CD4-positive, CD25-positive, alpha-beta regulatory T cell (primary cell): ENCODE measurements around the gene DOCK3. TPM values are rescaled to one million over a fixed set of nuclear protein-coding genes. Genes with fewer than 3 reads are reported as not detected.

Experiments
- ATAC-seq, 2 donors: fragments of 150-1000 bp; cut with Tn5 transposase; one replicate each; pipeline ENCODE4 v1.10.0; 2021; ENCODE audit warnings: low read depth in 2 of 2, moderate number of reproducible peaks in 2 of 2, moderate library complexity in 1 of 2
- DNase-seq, 3 donors: peaks; one replicate each; pipeline versions ENCODE4 v3.0.0 to v3.0.0-alpha.2; 2012 to 2022; ENCODE audit warnings: mixed read lengths in 1 of 3
- H3K27ac ChIP-seq: one replicate; pipeline ENCODE4 v1.7.0; 2013; ENCODE audit warnings: mild to moderate bottlenecking, low read length; ENCODE audit not compliant: insufficient read depth, poor library complexity, severe bottlenecking
- H3K27me3 ChIP-seq: one replicate; pipeline ENCODE4 v1.7.0; 2013; ENCODE audit warnings: low read length; ENCODE audit not compliant: control insufficient read depth, insufficient read depth
- H3K36me3 ChIP-seq: one replicate; pipeline ENCODE4 v1.7.0; 2013; ENCODE audit warnings: mild to moderate bottlenecking, low read length, moderate library complexity; ENCODE audit not compliant: control insufficient read depth, insufficient read depth
- H3K4me1 ChIP-seq: 2 replicates; pipeline ENCODE4 v1.7.0; 2013; ENCODE audit warnings: mild to moderate bottlenecking, low read length; ENCODE audit not compliant: insufficient read depth, control insufficient read depth, poor library complexity, severe bottlenecking
- H3K4me3 ChIP-seq: one replicate; pipeline ENCODE4 v1.7.0; 2013; ENCODE audit warnings: low read depth, mild to moderate bottlenecking, low read length, moderate library complexity
- H3K9me3 ChIP-seq, 2 experiments: 1 replicate in 1 of 2; 2 replicates in 1 of 2; pipeline ENCODE4 v1.7.0; 2013; ENCODE audit warnings: low read length in 2 of 2, mild to moderate bottlenecking in 1 of 2, moderate library complexity in 1 of 2; ENCODE audit not compliant: control insufficient read depth in 2 of 2
- H3K27ac Mint-ChIP-seq, 3 donors: one replicate each; pipeline ENCODE4 v1.8.0; 2020 to 2022; ENCODE audit warnings: mild to moderate bottlenecking in 3 of 3, mixed read lengths in 3 of 3, moderate library complexity in 2 of 3
- H3K27me3 Mint-ChIP-seq: one replicate; pipeline ENCODE4 v1.8.0; 2022; ENCODE audit warnings: mild to moderate bottlenecking, mixed read lengths
- H3K36me3 Mint-ChIP-seq: one replicate; pipeline ENCODE4 v1.8.0; 2020; ENCODE audit warnings: mixed read lengths
- H3K4me1 Mint-ChIP-seq, 4 donors: one replicate each; pipeline ENCODE4 v1.8.0; 2020 to 2022; ENCODE audit warnings: mixed read lengths in 4 of 4, mild to moderate bottlenecking in 1 of 4
- H3K4me3 Mint-ChIP-seq, 4 donors: one replicate each; pipeline ENCODE4 v1.8.0; 2020 to 2022; ENCODE audit warnings: mild to moderate bottlenecking in 4 of 4, mixed read lengths in 4 of 4, moderate library complexity in 3 of 4
- H3K9me3 Mint-ChIP-seq, 7 donors: one replicate each; pipeline ENCODE4 v1.8.0; 2020 to 2022; ENCODE audit warnings: mixed read lengths in 7 of 7, mild to moderate bottlenecking in 3 of 7, moderate library complexity in 2 of 7
- polyA plus RNA-seq, 4 donors: library from polyadenylated mRNA; unstranded; fragments of 300-500 nt; fragmentation: Illumina TruSeq; gene quantifications; one replicate each; pipeline ENCODE4 v1.2.3, GENCODE V29; 2021
- total RNA-seq: library from RNA; stranded (reverse); gene quantifications from one replicate; pipeline ENCODE4 v1.2.3, GENCODE V29; 2022

DOCK3 gene
- total and polyA plus RNA-seq, 5 donors from 2014 or later, result 0.03 to 0.35 (median 0.08) TPM

- H3K27me3 Mint-ChIP-seq, result peaks cover 5% of the 10 kb centered on the region
- Histone ChIP-seq H3K9me3 (no peaks in the 10 kb centered on the region), H3K4me3 (no peak overlapping the region), H3K27me3 (no peaks in the 10 kb centered on the region), H3K36me3 (no peaks in the 10 kb centered on the region), H3K4me1 (no peaks in the 10 kb centered on the region), H3K27ac (no peak overlapping the region)
- H3K27ac Mint-ChIP-seq, result no peak overlapping the region
- no peak overlapping the region for H3K4me3 Mint-ChIP-seq
- H3K9me3 Mint-ChIP-seq, result peaks cover 0 to 2% (median 0%) of the 10 kb centered on the region in 7 donors
- ATAC-seq (no peak), DNase-seq (no peak)
- no peaks in the 10 kb centered on the region for H3K4me1 Mint-ChIP-seq
- no peaks in the 10 kb centered on the region for H3K36me3 Mint-ChIP-seq
Measured at GRCh38 chr3:51353691-51354090, 679.0 kb downstream of the DOCK3 start.

GRCh38 chr3:51354172-51354571 lies 679.4 kb downstream of the DOCK3 start:
- peaks cover 0 to 2% (median 0%) of the 10 kb centered on the region in 7 donors for H3K9me3 Mint-ChIP-seq
- Histone ChIP-seq H3K4me1 (no peaks in the 10 kb centered on the region), H3K27me3 (no peaks in the 10 kb centered on the region), H3K4me3 (no peak overlapping the region), H3K9me3 (no peaks in the 10 kb centered on the region), H3K36me3 (no peaks in the 10 kb centered on the region), H3K27ac (no peak overlapping the region)
- no peak overlapping the region for H3K4me3 Mint-ChIP-seq
- DNase-seq (no peak), ATAC-seq (no peak)
- peaks cover 6% of the 10 kb centered on the region for H3K27me3 Mint-ChIP-seq
- no peaks in the 10 kb centered on the region for H3K4me1 Mint-ChIP-seq
- H3K36me3 Mint-ChIP-seq, result no peaks in the 10 kb centered on the region
- H3K27ac Mint-ChIP-seq, result peak overlapping the region in 1 of 3 donors; percentile 13

DNA sequence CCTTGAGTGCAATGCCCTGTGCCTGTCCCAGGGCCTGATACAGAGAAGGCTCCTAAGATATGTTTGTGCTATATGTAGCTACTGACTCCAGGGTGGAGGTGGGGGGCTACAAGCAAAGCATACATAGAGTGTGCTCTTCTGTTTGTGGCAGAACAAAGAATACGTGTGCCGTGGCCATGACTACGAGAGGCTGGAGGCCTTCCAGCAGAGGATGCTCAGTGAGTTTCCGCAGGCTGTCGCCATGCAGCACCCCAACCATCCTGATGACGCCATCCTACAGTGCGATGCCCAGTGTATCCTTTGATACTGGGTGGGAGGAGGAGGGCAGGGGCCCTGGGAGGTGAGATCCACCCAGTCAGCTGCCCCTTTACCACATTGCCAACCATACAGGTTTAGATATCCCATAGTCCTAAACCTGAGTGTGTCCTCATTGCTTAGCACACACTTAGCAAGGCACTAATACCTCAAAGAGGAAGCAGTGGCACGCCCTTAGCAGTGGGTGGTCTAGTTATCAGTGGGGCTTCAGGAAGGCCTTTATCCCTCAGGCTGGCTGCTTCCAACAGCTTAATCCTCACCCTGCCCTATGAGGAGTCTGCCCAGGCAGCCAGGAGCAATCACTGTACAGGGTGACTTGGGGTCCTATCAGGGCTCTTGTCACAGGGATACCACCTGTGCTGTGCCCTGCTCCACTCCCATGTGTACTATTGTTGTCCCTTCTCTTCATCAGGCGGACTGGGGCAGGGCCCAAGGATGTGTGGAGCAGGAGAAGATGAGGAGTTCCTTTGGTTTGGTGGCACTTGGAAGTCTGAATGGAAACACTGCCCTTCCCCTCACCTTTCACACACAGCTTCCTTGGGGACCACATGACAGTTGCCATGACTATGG lies 680.2 kb downstream of the DOCK3 start:
- Mint-ChIP-seq H3K36me3 (no peaks in the 10 kb centered on the region), H3K27ac (no peak overlapping the region), H3K9me3 (no peaks in the 10 kb centered on the region), H3K4me3 (no peak overlapping the region), H3K27me3 (peaks cover 5% of the 10 kb centered on the region), H3K4me1 (no peaks in the 10 kb centered on the region)
- H3K27me3 ChIP-seq, result no peaks in the 10 kb centered on the region
- no peaks in the 10 kb centered on the region for H3K36me3 ChIP-seq
- no peaks in the 10 kb centered on the region for H3K4me1 ChIP-seq
- no peaks in the 10 kb centered on the region for H3K9me3 ChIP-seq
- DNase-seq (no peak), ATAC-seq (no peak)
- H3K4me3 ChIP-seq, result no peak overlapping the region
- no peak overlapping the region for H3K27ac ChIP-seq

- Mint-ChIP-seq H3K36me3 (no peaks in the 10 kb centered on the region), H3K27ac (no peak overlapping the region), H3K27me3 (peaks cover 5% of the 10 kb centered on the region), H3K9me3 (no peaks in the 10 kb centered on the region), H3K4me1 (no peaks in the 10 kb centered on the region), H3K4me3 (no peak overlapping the region)
- no peak for DNase-seq
- H3K4me1 ChIP-seq, result no peaks in the 10 kb centered on the region
- H3K27ac ChIP-seq, result no peak overlapping the region
- H3K4me3 ChIP-seq, result no peak overlapping the region
- no peaks in the 10 kb centered on the region for H3K27me3 ChIP-seq
- H3K36me3 ChIP-seq, result no peaks in the 10 kb centered on the region
- no peak for ATAC-seq
- H3K9me3 ChIP-seq, result no peaks in the 10 kb centered on the region
Measured at GRCh38 chr3:51355891-51356578, 681.3 kb downstream of the DOCK3 start.

DNA sequence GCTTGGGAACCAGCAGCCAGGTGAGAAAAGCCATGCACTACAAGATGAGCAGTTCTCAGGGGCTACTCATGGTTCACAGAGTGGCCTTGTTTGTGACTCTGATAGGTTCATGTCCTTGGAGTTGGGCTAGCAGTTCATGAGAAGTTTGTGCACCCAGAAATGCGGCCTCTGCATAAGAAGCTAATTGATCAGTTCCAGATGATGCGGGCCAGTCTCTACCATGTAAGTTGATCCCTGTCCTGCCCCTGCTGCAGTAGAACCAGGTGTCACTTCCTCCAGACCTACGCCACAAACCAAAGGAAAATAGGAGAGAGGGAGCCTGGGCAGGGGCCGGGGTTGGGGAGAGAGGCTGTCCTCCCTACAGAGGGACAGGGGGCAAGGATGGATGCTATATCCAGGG lies 683.1 kb downstream of the DOCK3 start:
- DNase-seq, result no peak

GRCh38 chr3:51358981-51359380 lies 684.3 kb downstream of the DOCK3 start:
- Mint-ChIP-seq H3K4me3 (no peak overlapping the region), H3K36me3 (no peaks in the 10 kb centered on the region), H3K4me1 (no peaks in the 10 kb centered on the region), H3K9me3 (peaks cover 0 to 3% (median 0%) of the 10 kb centered on the region in 7 donors), H3K27me3 (peaks cover 5% of the 10 kb centered on the region), H3K27ac (no peak overlapping the region)
- Histone ChIP-seq H3K27ac (no peak overlapping the region), H3K36me3 (no peaks in the 10 kb centered on the region), H3K4me1 (no peaks in the 10 kb centered on the region), H3K9me3 (no peaks in the 10 kb centered on the region), H3K4me3 (no peak overlapping the region), H3K27me3 (no peaks in the 10 kb centered on the region)
- no peak for ATAC-seq
- no peak for DNase-seq

More for the DNA sequence above, 683.1 kb downstream of the DOCK3 start:
- no peak overlapping the region for H3K4me3 Mint-ChIP-seq
- H3K4me1 Mint-ChIP-seq, result no peaks in the 10 kb centered on the region
- ATAC-seq, result no peak
- Histone ChIP-seq H3K27me3 (no peaks in the 10 kb centered on the region), H3K9me3 (no peaks in the 10 kb centered on the region), H3K4me1 (no peaks in the 10 kb centered on the region), H3K36me3 (no peaks in the 10 kb centered on the region), H3K27ac (no peak overlapping the region), H3K4me3 (no peak overlapping the region)
- H3K36me3 Mint-ChIP-seq, result no peaks in the 10 kb centered on the region
- H3K27ac Mint-ChIP-seq, result no peak overlapping the region
- H3K9me3 Mint-ChIP-seq, result no peaks in the 10 kb centered on the region
- peaks cover 5% of the 10 kb centered on the region for H3K27me3 Mint-ChIP-seq

DNA sequence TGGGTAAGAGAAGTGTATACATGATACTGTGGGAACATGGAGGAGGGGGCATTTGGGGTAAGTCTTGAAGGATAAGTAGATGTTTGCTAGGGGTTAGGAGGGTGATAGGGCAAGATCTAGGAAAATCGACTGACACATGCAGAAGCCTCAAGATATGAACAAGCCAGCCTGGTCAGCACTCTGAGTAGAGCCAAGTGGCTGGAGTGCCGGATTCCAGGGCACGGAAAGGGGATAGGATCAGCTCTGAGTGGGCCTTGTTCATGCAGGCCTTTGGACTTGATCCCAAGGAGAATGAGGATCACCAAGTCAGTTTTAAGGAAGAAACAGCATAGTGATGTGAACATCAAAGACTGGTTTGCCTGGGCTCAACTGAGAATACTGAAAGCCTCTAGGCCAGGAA lies 686.1 kb downstream of the DOCK3 start:
- Histone ChIP-seq H3K4me1 (no peaks in the 10 kb centered on the region), H3K36me3 (no peaks in the 10 kb centered on the region), H3K4me3 (no peak overlapping the region), H3K27ac (no peak overlapping the region), H3K9me3 (no peaks in the 10 kb centered on the region), H3K27me3 (no peaks in the 10 kb centered on the region)
- H3K27ac Mint-ChIP-seq, result no peak overlapping the region
- no peaks in the 10 kb centered on the region for H3K4me1 Mint-ChIP-seq
- ATAC-seq, result no peak
- H3K4me3 Mint-ChIP-seq, result no peak overlapping the region
- H3K27me3 Mint-ChIP-seq, result peaks cover 7% of the 10 kb centered on the region
- no peak for DNase-seq
- no peaks in the 10 kb centered on the region for H3K36me3 Mint-ChIP-seq
- peaks cover 0 to 3% (median 0%) of the 10 kb centered on the region in 7 donors for H3K9me3 Mint-ChIP-seq
